Adrenal gland (tissue), 5 donors: ENCODE measurements around the gene MYH9.

Source experiments
- CTCF ChIP-seq, 6 experiments: fragments of 450-650 bp in 4 of 6; fragments of 200-600 bp in 2 of 6; sonication (generic) in 1 of 6; IDR thresholded peaks; 1 replicate in 5 of 6; 2 replicates in 1 of 6; pipeline versions ENCODE4 v1.5.1 to v1.8.0; 2016 to 2021; ENCODE audit warnings: antibody characterized with exemption in 6 of 6, mild to moderate bottlenecking in 2 of 6, moderate library complexity in 1 of 6
- POLR2A ChIP-seq, 2 donors: fragments of 450-650 bp; IDR thresholded peaks; one replicate each; pipeline ENCODE4 v1.6.1; 2017; ENCODE audit warnings: antibody characterized with exemption in 2 of 2, mild to moderate bottlenecking in 2 of 2, moderate library complexity in 1 of 2
- donor health status: DM: no; HTN: no; CAD: no.

- TF ChIP-seq CTCF (IDR thresholded peaks at IDR 0.05) (no peak), POLR2A (IDR thresholded peaks at IDR 0.05) (no peak)
Observed at GRCh38 chr22:36234213-36234612, 153.6 kb downstream of the MYH9 start.
